Measurements from ENCODE around the gene CARD9. TPM values are rescaled to one million over a fixed set of nuclear protein-coding genes. Genes with fewer than 3 reads are reported as not detected.

Gene CARD9
- total and polyA plus RNA-seq, 2 of the 8 experiments (the other 6 are each of a cell fraction or from before 2014, with no cell fraction given): 0.15 to 1.1 TPM

DNA sequence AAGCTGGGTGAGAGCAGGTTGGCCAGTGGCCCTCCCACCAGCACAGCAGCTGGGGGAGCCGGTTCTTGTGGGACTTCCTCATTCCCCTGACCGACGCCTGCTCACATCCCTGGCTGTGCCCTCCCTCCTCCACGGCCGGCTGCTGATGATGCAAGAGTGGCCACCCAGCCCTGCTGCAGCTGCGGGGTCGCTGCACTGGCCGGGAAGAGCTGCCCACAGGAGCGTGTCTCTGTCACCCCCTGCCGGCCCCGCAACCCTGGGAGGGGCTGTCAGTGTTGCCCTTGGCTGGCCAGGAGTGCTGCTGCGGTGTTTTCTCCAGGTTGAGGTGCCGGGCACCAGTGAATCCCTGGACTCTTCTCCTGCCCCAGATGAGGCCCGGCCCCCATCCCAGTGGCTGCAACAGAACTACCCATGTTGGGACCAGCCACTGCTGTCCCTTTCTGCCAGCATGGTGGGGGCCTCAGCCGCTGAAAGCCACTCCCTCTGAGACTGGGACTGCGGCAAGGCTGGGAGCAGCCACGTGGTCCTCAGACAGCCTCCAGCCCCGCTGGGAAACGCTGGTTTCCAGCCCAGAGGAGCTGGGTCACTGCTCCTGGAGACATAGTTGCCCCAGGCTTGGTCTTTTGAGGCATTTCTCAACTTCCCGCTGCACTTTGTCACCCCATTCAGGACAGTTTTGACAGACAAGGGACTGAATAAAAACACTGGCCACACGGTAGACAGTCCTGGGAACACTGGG lies 739 bp downstream of the CARD9 start:
- Histone ChIP-seq H2BK12ac (ENCODE audit: low read depth, low read length) (no peak overlapping the region), H3K4me2 (ENCODE audit: insufficient read depth in 1 of 2, low read depth in 2 of 2, low read length in 2 of 2) (no peak overlapping the region), H4K20me1 (replicated peaks in 1 of 2; ENCODE audit: control insufficient read depth in 1 of 2, insufficient read depth in 2 of 2, low read length in 2 of 2) (peaks cover 5 to 7% of the 10 kb centered on the region in 2 experiments), H3K14ac (ENCODE audit: insufficient read length) (no peak overlapping the region), H3K23me2 (ENCODE audit: low read depth, low read length) (no peaks in the 10 kb centered on the region), H3K36me3 (ENCODE audit: control insufficient read depth in 2 of 4, insufficient read depth in 4 of 4, low read length in 3 of 4) (peaks cover 0 to 4% (median 0%) of the 10 kb centered on the region in 4 experiments; a peak in 4 of 8 replicates), H3K18ac (ENCODE audit: extremely low read depth, low read length) (no peak overlapping the region), H3K9me3 (ENCODE audit: insufficient read depth in 2 of 2, low read depth in 1 of 2, low read length in 1 of 2) (no peaks in the 10 kb centered on the region), H3K79me2 (ENCODE audit: control insufficient read depth in 1 of 2, insufficient read depth in 2 of 2, low read length in 2 of 2) (no peaks in the 10 kb centered on the region), H2BK15ac (ENCODE audit: low read length) (no peak overlapping the region), H2BK120ac (replicated peaks; ENCODE audit: low read depth, low read length) (no peak overlapping the region), H4K5ac (ENCODE audit: insufficient read length, low read depth, low read length) (no peak overlapping the region), H4K91ac (replicated peaks; ENCODE audit: insufficient read length, low read length) (no peak overlapping the region), H4K8ac (ENCODE audit: extremely low read depth, insufficient read depth, low read length) (peak overlapping the region; percentile 57; the same call in 1 of the 2 replicates), H3K4ac (replicated peaks; ENCODE audit: insufficient read length, low read depth, low read length) (no peak overlapping the region), H3K4me1 (replicated peaks in 1 of 4; ENCODE audit: control insufficient read depth in 3 of 4, insufficient read depth in 4 of 4, low read length in 3 of 4) (no peaks in the 10 kb centered on the region), H2BK5ac (ENCODE audit: low read depth, low read length) (no peak overlapping the region), H2AK5ac (ENCODE audit: low read depth, low read length) (no peak overlapping the region), H3K56ac (replicated peaks; ENCODE audit: insufficient read length, low read depth, low read length) (peak overlapping the region; percentile 23), H3K9ac (replicated peaks in 1 of 4; ENCODE audit: extremely low read depth in 1 of 4, low read depth in 3 of 4, low read length in 3 of 4) (no peak overlapping the region), H3K23ac (ENCODE audit: insufficient read length) (no peak overlapping the region), H2BK20ac (ENCODE audit: low read length) (no peak overlapping the region), H2AFZ (ENCODE audit: low read length) (no peak overlapping the region), H3K79me1 (ENCODE audit: low read depth, low read length) (no peaks in the 10 kb centered on the region), H3K4me3 (ENCODE audit: extremely low read depth in 1 of 4, insufficient read depth in 2 of 4, low read depth in 3 of 4, low read length in 4 of 4) (no peak overlapping the region), H3K27ac (ENCODE audit: low read depth, low read length) (no peak overlapping the region; the same call in 1 of the 2 replicates), H3K27me3 (replicated peaks in 1 of 4; ENCODE audit: control insufficient read depth in 3 of 4, extremely low read depth in 1 of 4, insufficient read depth in 3 of 4, low read length in 3 of 4) (no peaks in the 10 kb centered on the region)
- DNase-seq (ENCODE audit: low read depth in 1 of 2, low spot score in 2 of 2) (no peak), FAIRE-seq (no peak)
- POLR2A ChIA-PET (ENCODE audit: partially characterized antibody): interaction anchor here (0.9 to 7.2 kb wide), 12 partner anchors 6 to 66 kb away, joined by 3 to 43 read pairs (median 8); partner anchors contain the start of gene DNLZ
- WGBS, 2 experiments (ENCODE audit: extremely low coverage in 1 of 2, insufficient coverage in 1 of 2, insufficient read length in 1 of 2, insufficient replicate concordance in 2 of 2, low coverage in 1 of 2, low lambda C conversion rate in 2 of 2, missing lambda C conversion rate in 1 of 2): 82% methylated on average over 13 of the region's 21 CpGs; no CpG with 5 or more reads in 1 of the 2 experiments
- TF ChIP-seq SAP30 (IDR thresholded peaks at IDR 0.05; ENCODE audit: insufficient read depth, insufficient replicate concordance, low read length) (no peak), RAD21 (IDR thresholded peaks at IDR 0.05 in 1 of 2, conservative IDR thresholded peaks at IDR 0.05 in 1 of 2; ENCODE audit: low read depth in 2 of 2, low read length in 2 of 2) (0 out of 4 replicates have a peak, but pooled peaks of 1 of the 2 experiments have one; percentile 1), CEBPB (IDR thresholded peaks at IDR 0.05; ENCODE audit: low read depth, low read length) (peak; percentile 74)
- CTCF ChIA-PET (ENCODE audit: partially characterized antibody): interaction anchor here (0.7 to 3.0 kb wide), 4 partner anchors 10 to 60 kb away, joined by 3 to 19 read pairs (median 10); partner anchors contain the start of gene DNLZ
